Dermis blood vessel endothelial cell (primary cell): ENCODE results near the gene FOXJ3. TPM values are rescaled to one million over a fixed set of nuclear protein-coding genes. Genes with fewer than 3 reads are reported as not detected.

Source experiments
- DNase-seq: peaks from one replicate; pipeline ENCODE4 v3.0.0; 2010
- total RNA-seq: library from RNA; depleted of rRNA; stranded (reverse); fragments of >200 nt; gene quantifications from 2 replicates; pipeline ENCODE4 v1.2.3, GENCODE V29; 2014

The FOXJ3 gene
- total RNA-seq, 1 donor from 2014 or later: 23.8 TPM

- DNase-seq: peak; percentile 13
Observed at GRCh38 chr1:42142894-42143675, 191.9 kb downstream of the FOXJ3 start.

- DNase-seq: no peak
Observed at GRCh38 chr1:42141978-42142377, 193.1 kb downstream of the FOXJ3 start.

GRCh38 chr1:42140191-42140590 is 194.8 kb downstream of the FOXJ3 start:
- no peak for DNase-seq

GRCh38 chr1:42139444-42139843 is 195.6 kb downstream of the FOXJ3 start:
- DNase-seq: no peak

DNA sequence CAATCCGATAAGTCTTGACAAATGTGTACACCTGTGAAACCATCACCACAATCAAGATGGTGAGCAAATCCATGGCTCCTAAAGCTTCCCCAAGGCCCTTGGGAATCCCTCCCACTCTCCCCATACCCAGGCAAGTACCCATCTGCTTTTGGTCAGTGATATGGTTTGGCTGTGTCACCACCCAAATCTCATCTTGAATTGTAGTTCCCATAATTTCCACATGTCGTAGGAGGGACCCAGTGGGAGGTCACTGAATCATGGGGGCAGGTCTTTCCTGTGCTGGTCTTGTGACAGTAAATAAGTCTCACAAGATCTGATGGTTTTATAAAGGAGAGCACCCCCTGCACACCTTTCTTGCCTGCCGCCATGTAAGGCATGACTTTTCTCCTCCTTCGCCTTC is 196.4 kb downstream of the FOXJ3 start:
- no peak for DNase-seq

DNA sequence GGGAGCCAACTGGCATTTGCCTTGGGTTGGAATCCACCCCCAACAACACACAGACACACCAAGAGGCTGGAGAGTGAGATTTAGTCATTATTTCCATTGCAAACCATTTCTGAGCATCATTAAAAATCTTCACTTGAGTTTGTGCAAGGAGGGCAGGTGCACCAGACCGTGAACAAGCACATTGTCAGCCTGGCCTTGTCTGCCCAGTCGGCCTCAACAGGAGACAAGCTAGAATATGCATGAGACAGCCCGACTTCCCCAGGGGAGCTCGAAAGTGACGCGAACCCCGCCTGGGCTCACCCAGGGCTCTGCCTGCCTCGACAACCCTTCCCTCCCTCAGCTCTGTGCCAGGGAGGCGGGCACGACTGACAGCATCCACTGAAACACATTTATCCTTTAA is 197.3 kb downstream of the FOXJ3 start:
- no peak for DNase-seq

- DNase-seq: no peak
Observed at GRCh38 chr1:42136466-42136865, 198.6 kb downstream of the FOXJ3 start.

- DNase-seq: no peak
Observed at GRCh38 chr1:42135426-42135825, 199.6 kb downstream of the FOXJ3 start.

GRCh38 chr1:42133809-42134526 is 201.1 kb downstream of the FOXJ3 start:
- DNase-seq: no peak

- no peak for DNase-seq
Observed at GRCh38 chr1:42133390-42133789, 201.6 kb downstream of the FOXJ3 start.

- no peak for DNase-seq
Observed at GRCh38 chr1:42130061-42130660, 204.9 kb downstream of the FOXJ3 start.

DNA sequence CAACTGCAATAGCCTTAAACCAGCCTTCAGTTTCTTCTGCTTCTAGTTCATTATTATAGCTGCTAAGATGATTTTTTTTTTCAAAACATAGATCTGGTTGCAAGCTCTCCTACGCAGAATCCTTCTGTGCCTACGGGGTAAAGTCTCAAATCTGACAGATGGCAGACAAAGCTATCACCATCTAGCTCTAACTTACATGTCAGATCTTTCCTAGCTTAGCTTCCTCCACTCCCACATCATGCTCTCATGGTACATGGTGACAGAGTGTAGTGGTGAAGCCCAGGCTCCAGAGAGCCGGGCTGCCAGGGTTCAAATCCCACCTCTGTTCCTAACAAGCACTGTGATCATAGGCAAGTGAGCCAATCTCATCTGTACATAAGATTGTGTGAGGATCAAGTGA is 206.1 kb downstream of the FOXJ3 start:
- no peak for DNase-seq

- no peak for DNase-seq
Observed at GRCh38 chr1:42128499-42128898, 206.5 kb downstream of the FOXJ3 start.

DNA sequence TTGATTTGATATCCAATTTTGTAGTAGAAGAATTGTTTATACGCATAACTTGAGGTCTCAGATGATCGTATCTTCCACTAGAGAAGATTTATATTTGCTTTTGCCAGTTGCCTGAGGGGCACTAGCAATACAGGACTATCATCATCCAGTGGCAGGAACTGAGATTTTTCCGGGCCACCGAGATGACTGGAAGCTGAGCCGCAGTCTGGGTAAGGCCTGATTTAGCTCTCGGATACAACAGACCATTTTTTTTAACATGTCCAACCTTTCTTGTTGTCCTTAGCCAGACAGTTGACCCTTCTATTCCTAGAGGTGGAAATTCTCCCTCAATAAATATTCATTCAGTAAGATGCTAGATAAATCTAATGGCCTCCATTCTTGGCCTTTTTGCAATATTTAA is 207.3 kb downstream of the FOXJ3 start:
- no peak for DNase-seq

Other genes with a start within 250 kb of the FOXJ3 start
- gene GUCA2B, start 181.8 kb downstream of the FOXJ3 start, total RNA-seq: not detected in 2 replicates
- not detected in 2 replicates for gene GUCA2A, start 170.5 kb downstream of the FOXJ3 start, total RNA-seq
- under 0.01 and 0.05 TPM in 2 replicates for gene RIMKLA, start 45.6 kb upstream of the FOXJ3 start, total RNA-seq
- 0.47 and 1.0 TPM in 2 replicates for gene ZMYND12, start 120.8 kb upstream of the FOXJ3 start, total RNA-seq
- gene PPCS, start 121.3 kb upstream of the FOXJ3 start, total RNA-seq: 46.9 and 53.8 TPM in 2 replicates
- 0.28 and 0.68 TPM in 2 replicates for gene CCDC30, start 128.1 kb upstream of the FOXJ3 start, total RNA-seq